Fibroblast of skin of left biceps (primary cell): ENCODE data around the gene FBXL20.

ENCODE experiments used
- DNase-seq, 2 experiments: peaks; one replicate each; pipeline ENCODE4 v3.0.0-alpha.2; 2013; ENCODE audit warnings: low read depth in 2 of 2

Gene FBXL20

DNA sequence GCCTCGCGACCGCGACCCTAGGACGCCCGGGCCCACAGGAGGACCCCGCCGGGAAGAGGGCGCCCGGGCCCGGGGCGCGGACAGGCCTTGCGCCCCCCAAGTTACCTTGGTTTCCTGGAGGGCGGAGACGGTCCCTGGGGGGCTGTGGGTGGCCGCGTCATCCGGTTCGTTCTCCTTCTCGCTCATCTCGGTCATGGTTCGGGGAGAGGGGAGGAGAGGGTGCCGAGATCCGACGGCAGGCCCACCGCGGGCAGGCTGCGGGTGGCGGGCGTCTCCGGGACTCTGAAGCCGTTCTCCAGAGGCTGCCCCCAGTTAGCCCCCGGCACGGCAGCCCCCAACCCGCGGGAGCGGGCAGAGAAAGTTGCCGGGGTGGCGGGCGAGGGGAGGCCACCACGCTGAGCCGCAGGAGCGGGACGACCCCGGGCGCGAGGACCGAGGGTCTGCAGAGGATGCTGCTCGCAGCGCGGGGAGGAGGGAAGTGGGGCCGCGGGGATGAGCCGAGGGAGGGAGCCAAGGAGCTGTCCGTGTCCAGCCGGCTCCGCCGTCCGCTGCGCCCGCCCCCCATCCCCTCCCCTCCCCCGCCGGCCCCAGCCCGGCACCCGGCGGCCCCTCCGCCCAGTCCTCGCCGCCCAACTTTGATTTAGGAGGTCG, 176.0 kb downstream of the FBXL20 start, which contains the start of gene STAC2:
Gene STAC2 (minus strand): TSS at position 638 of the 651 bp plus-strand sequence. CDS start 443 bp downstream, at position 195.
- no peak for DNase-seq

GRCh38 chr17:39224778-39225307, 176.6 kb downstream of the FBXL20 start:
- DNase-seq = no peak

DNA sequence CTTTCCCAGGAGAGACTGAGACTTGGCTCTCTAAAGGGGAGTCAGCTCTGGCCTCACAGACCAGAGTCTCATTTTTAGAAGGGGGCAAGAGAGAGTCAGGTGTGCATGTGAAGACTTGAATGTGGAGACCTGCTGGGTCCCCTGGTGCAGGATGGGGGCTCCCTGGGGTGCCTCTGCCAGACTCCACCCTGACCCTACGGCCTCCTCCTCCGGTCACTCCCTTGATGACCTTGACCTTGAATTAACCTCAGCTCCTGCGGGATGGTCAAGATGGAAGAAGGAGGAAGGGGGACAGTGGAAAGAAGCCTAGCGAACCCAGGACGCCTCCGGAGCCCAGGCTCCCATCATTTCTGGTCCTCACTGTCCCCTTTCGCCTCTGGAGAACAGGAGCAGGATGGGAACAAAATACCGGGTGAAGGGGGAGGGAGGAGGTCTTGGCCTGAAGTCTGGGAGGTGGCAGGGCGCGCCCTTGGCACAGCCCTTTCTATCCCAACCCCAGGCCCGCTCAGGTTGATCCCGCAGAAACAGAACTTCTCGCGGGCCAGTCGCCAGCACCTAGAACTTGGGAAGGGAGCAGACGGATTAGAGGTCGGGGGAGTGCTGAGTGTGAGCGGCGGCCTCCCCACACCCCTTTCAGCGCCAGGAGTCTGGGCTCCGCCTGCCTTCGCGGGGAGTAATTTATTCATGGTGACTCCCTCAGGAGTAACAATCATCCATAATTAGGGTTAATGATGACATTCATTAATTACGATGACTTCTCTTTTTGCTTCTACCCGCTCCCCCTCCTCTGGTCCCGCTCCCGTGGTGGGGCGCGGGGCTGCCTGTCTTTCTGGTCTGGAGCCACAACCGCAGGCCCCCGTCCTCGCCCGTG, 177.3 kb downstream of the FBXL20 start:
- DNase-seq = no peak

GRCh38 chr17:39222866-39223834, 178.3 kb downstream of the FBXL20 start:
- no peak for DNase-seq

GRCh38 chr17:39222151-39222550, 179.3 kb downstream of the FBXL20 start:
- DNase-seq = no peak

- DNase-seq = no peak
Observed at GRCh38 chr17:39221572-39221971, 179.9 kb downstream of the FBXL20 start.

GRCh38 chr17:39219647-39220154, 181.7 kb downstream of the FBXL20 start:
- no peak for DNase-seq

- DNase-seq = no peak
Observed at GRCh38 chr17:39218906-39219305, 182.5 kb downstream of the FBXL20 start.

GRCh38 chr17:39217734-39218369, 183.6 kb downstream of the FBXL20 start:
- no peak for DNase-seq

GRCh38 chr17:39213852-39214251, 187.6 kb downstream of the FBXL20 start:
- no peak for DNase-seq

GRCh38 chr17:39212841-39213480, 188.5 kb downstream of the FBXL20 start:
- no peak for DNase-seq

GRCh38 chr17:39212195-39212810, 189.1 kb downstream of the FBXL20 start:
- no peak for DNase-seq

DNA sequence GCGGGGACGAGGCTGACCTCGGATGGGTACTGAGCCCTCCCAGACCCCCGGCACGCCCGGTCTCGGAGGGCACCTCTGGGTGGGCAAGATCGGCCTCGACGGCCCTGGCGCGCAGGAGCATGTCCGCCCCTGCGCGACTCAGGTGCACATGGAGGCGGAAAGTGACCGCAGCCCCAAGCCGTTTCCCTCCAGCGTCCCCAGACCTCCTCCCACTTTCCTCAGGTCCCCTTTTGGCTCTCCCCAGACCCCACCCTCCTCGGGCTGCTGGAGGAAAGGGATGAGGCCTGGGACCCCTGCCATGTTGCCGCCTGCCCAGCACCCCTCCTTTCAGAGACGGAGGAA, 191.4 kb downstream of the FBXL20 start:
- no peak for DNase-seq

DNA sequence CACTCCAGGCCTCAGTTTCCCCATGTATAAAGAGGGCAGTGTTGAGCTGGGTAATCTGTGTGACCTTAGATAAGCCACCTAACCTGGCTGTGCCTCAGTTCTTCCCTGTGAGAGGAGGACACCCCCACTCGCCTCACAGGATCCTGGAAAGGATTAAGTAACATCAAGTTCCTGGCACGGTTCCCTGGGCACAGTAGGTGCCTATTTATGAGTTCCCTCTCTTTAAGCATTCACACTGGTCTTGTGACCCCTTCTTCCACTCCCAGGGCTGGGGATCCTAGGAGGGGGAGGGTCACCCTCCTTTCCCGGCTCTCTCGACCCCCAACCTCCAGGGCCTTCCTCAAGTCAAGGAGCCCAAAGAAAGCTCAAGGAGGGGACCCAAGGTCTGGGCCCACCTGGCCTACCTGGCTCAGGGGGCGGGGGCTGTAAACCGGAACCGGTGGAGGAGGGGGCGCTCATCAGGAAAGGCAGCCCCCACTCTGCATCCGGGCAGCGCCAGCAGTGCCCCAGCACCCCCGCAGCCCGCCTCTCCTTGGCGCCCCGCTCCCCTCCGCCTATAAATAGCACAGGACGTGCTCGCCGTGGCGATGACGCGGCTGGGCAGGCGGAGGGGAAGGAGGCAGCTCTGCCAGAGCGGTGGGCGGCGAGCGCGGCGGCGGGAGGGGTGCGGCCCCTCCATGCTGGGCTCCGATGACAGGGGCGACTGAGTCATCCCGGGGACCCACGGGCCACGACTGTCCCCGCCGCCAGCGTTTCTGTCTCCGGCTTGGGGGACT, 191.9 kb downstream of the FBXL20 start:
- no peak for DNase-seq

- DNase-seq = no peak
Observed at GRCh38 chr17:39208893-39209292, 192.5 kb downstream of the FBXL20 start.

DNA sequence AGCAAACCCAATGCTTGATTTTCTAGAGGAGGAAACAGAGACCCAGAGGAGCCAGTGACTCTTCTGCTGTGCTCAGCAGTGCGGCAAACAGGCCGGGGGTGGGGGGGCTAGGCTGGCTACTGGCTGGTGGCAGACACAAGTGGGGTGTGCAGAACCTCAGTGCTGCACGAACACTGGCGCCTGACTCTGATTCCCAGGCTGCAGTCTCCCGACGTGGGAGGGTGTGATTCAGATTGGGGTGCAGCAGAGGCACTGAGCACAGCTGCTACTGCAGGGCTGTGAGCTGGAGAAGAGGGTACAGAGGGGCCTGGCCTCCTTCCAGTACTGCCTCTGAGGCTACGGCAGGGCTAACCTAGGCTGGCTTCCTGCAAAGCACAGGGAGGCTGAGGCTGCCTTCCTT, 193.3 kb downstream of the FBXL20 start:
- no peak for DNase-seq

DNA sequence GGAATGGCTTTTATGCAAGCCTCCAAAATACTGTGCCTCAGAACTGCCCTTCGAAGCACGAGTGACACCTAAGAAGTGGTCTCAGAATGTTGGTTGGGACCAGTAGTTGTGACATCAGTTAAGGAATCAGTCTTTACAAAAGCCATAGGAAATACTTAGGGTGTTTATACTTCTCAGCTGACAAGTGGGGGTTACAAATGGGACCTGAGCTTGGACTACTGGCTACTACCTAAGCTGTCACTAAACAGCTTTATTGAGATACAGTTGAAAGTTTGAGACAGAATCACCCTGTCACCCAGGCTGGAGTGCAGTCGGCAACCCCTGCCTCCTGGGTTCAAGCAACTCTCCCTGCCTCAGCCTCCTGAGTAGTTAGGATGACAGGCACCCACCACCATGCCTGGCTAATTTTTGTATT, 196.3 kb downstream of the FBXL20 start:
- no peak for DNase-seq

DNA sequence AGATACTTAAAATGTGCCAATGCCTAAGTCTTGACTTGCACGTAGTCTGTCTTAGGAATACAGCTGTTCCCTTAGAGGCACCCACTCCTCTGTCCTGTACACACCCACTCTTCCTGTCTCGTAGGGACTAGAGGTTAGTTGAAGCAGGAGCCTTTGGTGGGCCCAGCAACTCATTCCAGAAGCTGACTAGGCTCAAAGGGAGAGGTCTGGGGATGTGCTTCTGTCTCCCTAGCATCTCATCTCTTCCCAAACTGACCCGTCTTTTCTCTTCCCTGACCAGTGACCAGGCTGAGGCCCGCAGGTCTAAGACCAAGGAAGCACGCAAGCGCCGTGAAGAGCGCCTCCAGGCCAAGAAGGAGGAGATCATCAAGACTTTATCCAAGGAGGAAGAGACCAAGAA, 197.2 kb downstream of the FBXL20 start:
- no peak for DNase-seq
